Neural cell (in vitro differentiated cells): Measurements from ENCODE around the gene MSANTD2. TPM values are rescaled to one million over a fixed set of nuclear protein-coding genes. Genes with fewer than 3 reads are reported as not detected.

Experiments
- H2AFZ ChIP-seq: fragments of 200-600, 300-800 bp; sonication (generic), shearing (Covaris generic); 2 replicates; pipeline ENCODE4 v1.6.0; 2014; ENCODE audit warnings: low read depth, mild to moderate bottlenecking, antibody characterized with exemption, low read length, moderate library complexity
- H3F3A ChIP-seq: fragments of 200-600 bp; shearing (Covaris generic); 2 replicates; pipeline ENCODE4 v1.6.1; 2016; ENCODE audit warnings: mild to moderate bottlenecking, moderate library complexity, mixed read lengths, antibody characterized with exemption, low read length; ENCODE audit not compliant: insufficient read depth, poor library complexity, severe bottlenecking
- H3K27ac ChIP-seq: fragments of 200-600, 300-800 bp; sonication (generic), shearing (Covaris generic); 2 replicates; pipeline ENCODE4 v1.5.1; 2014; ENCODE audit warnings: mild to moderate bottlenecking, low read length, moderate library complexity
- H3K27me3 ChIP-seq: fragments of 300-800, 200-600 bp; sonication (generic), shearing (Covaris generic); 2 replicates; pipeline ENCODE4 v1.6.0; 2014; ENCODE audit warnings: mild to moderate bottlenecking, low read depth, low read length, moderate library complexity; ENCODE audit not compliant: insufficient read depth
- H3K36me3 ChIP-seq: fragments of 300-800, 200-600 bp; sonication (generic), shearing (Covaris generic); 2 replicates; pipeline ENCODE4 v1.5.1; 2014; ENCODE audit warnings: mild to moderate bottlenecking, antibody characterized with exemption, low read length, moderate library complexity; ENCODE audit not compliant: insufficient read depth
- H3K4me2 ChIP-seq: fragments of 300-800, 200-600 bp; sonication (generic), shearing (Covaris generic); 2 replicates; pipeline ENCODE4 v1.6.0; 2014; ENCODE audit warnings: mild to moderate bottlenecking, low read length
- H3K4me3 ChIP-seq: fragments of 300-800, 200-600 bp; sonication (generic), shearing (Covaris generic); 2 replicates; pipeline ENCODE4 v1.5.1; 2014; ENCODE audit warnings: mild to moderate bottlenecking, low read length, moderate library complexity
- H3K79me2 ChIP-seq: fragments of 200-600 bp; shearing (Covaris generic); replicated peaks from 2 replicates; pipeline ENCODE4 v1.6.0; 2014; ENCODE audit warnings: mild to moderate bottlenecking, low read length, moderate library complexity; ENCODE audit not compliant: insufficient read depth
- H3K9ac ChIP-seq: fragments of 300-800, 200-600 bp; sonication (generic), shearing (Covaris generic); 2 replicates; pipeline ENCODE4 v1.6.1; 2016; ENCODE audit warnings: mild to moderate bottlenecking, low read length, mixed read lengths
- H3K9me2 ChIP-seq: fragments of 200-600 bp; shearing (Covaris generic); 2 replicates; pipeline ENCODE4 v1.6.1; 2016; ENCODE audit warnings: mild to moderate bottlenecking, low read length, mixed read lengths; ENCODE audit not compliant: insufficient read depth
- H3K9me3 ChIP-seq: fragments of 200-600, 300-800 bp; sonication (generic), shearing (Covaris generic); 2 replicates; pipeline ENCODE4 v1.6.1; 2016; ENCODE audit warnings: mild to moderate bottlenecking, mixed run types, low read length, moderate library complexity, mixed read lengths
- H4K20me1 ChIP-seq: fragments of 200-600 bp; shearing (Covaris generic); 2 replicates; pipeline ENCODE4 v1.6.1; 2016; ENCODE audit warnings: mild to moderate bottlenecking, mixed run types; ENCODE audit not compliant: insufficient read depth
- EP300 ChIP-seq: fragments of 450-650 bp; conservative IDR thresholded peaks from 2 replicates; pipeline ENCODE4 v1.6.1; 2014; ENCODE audit warnings: antibody characterized with exemption, mild to moderate bottlenecking, moderate library complexity; ENCODE audit not compliant: poor library complexity, severe bottlenecking
- EZH2 ChIP-seq: fragments of 200-600, 300-800 bp; shearing (Covaris generic), sonication (generic); IDR thresholded peaks from 2 replicates; pipeline ENCODE4 v1.6.1; 2014; ENCODE audit warnings: antibody characterized with exemption, low read length, borderline replicate concordance, mild to moderate bottlenecking; ENCODE audit not compliant: insufficient read depth, poor library complexity, severe bottlenecking
- MXI1 ChIP-seq: fragments of 450-650 bp; conservative IDR thresholded peaks from 2 replicates; pipeline ENCODE4 v1.6.1; 2014; ENCODE audit warnings: antibody characterized with exemption, mild to moderate bottlenecking; ENCODE audit not compliant: poor library complexity, severe bottlenecking
- POLR2AphosphoS5 ChIP-seq: IDR thresholded peaks from 2 replicates; pipeline ENCODE4 v1.6.1; 2012
- RAD21 ChIP-seq: fragments of 450-650 bp; conservative IDR thresholded peaks from 2 replicates; pipeline ENCODE4 v1.6.1; 2014; ENCODE audit warnings: antibody characterized with exemption, mild to moderate bottlenecking, moderate library complexity
- SMC3 ChIP-seq: fragments of 450-650 bp; conservative IDR thresholded peaks from 2 replicates; pipeline ENCODE4 v1.6.1; 2014; ENCODE audit warnings: antibody characterized with exemption, mild to moderate bottlenecking, moderate library complexity; ENCODE audit not compliant: poor library complexity
- TAF1 ChIP-seq: IDR thresholded peaks from 2 replicates; pipeline ENCODE4 v1.6.1; 2012; ENCODE audit warnings: low read depth
- polyA plus RNA-seq: library from polyadenylated mRNA; depleted of rRNA; stranded (reverse); fragments of >200 nt; gene quantifications from 2 replicates; pipeline ENCODE4 v1.2.3, GENCODE V29; 2014
- TF ChIP-seq, protein P1 (sequence below): IDR thresholded peaks from 2 replicates; pipeline ENCODE4 v1.6.1; 2012; ENCODE audit warnings: borderline replicate concordance
- TF ChIP-seq, protein P2 (sequence below): fragments of 450-650 bp; IDR thresholded peaks from 2 replicates; pipeline ENCODE4 v1.5.1; 2014; ENCODE audit warnings: antibody characterized with exemption, mild to moderate bottlenecking, moderate library complexity; ENCODE audit not compliant: poor library complexity, severe bottlenecking

Gene MSANTD2
- polyA plus RNA-seq, 1 donor from 2014 or later, result 45.3 TPM

DNA sequence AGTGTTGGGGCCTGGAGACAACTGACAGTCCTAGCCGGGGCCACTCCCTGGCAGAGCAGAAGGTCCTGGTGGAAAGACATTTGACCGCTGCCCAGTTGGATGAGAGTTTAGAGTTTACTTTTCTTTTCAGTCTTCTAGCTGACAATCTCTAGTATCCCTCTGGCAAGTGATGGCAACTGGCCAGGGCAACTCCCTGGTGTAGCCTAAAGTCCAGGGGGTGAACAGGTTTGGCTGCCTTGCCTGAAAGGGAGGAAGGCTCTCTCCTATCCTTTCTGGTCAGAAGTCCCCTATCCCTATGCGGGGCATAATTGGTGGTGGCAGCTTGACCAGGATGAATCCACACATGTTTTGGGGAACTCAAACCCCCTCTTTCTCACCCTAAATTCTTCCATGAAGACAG, 16.8 kb upstream of the MSANTD2 start:
- Histone ChIP-seq H3K27ac (no peak overlapping the region), H3K9me2 (no peaks in the 10 kb centered on the region), H4K20me1 (no peaks in the 10 kb centered on the region), H3K9me3 (no peaks in the 10 kb centered on the region), H3K27me3 (no peaks in the 10 kb centered on the region), H3K4me2 (no peak overlapping the region), H3K4me3 (no peak overlapping the region), H3K9ac (no peak overlapping the region), H3K79me2 (no peaks in the 10 kb centered on the region), H3K36me3 (no peaks in the 10 kb centered on the region), H2AFZ (no peak overlapping the region), H3F3A (no peaks in the 10 kb centered on the region)
- TF ChIP-seq EZH2 (no peak), SMC3 (no peak), POLR2AphosphoS5 (no peak), TAF1 (no peak), EP300 (no peak), MXI1 (no peak), RAD21 (no peak)
- TF ChIP-seq, protein P1, sequence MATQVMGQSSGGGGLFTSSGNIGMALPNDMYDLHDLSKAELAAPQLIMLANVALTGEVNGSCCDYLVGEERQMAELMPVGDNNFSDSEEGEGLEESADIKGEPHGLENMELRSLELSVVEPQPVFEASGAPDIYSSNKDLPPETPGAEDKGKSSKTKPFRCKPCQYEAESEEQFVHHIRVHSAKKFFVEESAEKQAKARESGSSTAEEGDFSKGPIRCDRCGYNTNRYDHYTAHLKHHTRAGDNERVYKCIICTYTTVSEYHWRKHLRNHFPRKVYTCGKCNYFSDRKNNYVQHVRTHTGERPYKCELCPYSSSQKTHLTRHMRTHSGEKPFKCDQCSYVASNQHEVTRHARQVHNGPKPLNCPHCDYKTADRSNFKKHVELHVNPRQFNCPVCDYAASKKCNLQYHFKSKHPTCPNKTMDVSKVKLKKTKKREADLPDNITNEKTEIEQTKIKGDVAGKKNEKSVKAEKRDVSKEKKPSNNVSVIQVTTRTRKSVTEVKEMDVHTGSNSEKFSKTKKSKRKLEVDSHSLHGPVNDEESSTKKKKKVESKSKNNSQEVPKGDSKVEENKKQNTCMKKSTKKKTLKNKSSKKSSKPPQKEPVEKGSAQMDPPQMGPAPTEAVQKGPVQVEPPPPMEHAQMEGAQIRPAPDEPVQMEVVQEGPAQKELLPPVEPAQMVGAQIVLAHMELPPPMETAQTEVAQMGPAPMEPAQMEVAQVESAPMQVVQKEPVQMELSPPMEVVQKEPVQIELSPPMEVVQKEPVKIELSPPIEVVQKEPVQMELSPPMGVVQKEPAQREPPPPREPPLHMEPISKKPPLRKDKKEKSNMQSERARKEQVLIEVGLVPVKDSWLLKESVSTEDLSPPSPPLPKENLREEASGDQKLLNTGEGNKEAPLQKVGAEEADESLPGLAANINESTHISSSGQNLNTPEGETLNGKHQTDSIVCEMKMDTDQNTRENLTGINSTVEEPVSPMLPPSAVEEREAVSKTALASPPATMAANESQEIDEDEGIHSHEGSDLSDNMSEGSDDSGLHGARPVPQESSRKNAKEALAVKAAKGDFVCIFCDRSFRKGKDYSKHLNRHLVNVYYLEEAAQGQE, result no peak
- TF ChIP-seq, protein P2, sequence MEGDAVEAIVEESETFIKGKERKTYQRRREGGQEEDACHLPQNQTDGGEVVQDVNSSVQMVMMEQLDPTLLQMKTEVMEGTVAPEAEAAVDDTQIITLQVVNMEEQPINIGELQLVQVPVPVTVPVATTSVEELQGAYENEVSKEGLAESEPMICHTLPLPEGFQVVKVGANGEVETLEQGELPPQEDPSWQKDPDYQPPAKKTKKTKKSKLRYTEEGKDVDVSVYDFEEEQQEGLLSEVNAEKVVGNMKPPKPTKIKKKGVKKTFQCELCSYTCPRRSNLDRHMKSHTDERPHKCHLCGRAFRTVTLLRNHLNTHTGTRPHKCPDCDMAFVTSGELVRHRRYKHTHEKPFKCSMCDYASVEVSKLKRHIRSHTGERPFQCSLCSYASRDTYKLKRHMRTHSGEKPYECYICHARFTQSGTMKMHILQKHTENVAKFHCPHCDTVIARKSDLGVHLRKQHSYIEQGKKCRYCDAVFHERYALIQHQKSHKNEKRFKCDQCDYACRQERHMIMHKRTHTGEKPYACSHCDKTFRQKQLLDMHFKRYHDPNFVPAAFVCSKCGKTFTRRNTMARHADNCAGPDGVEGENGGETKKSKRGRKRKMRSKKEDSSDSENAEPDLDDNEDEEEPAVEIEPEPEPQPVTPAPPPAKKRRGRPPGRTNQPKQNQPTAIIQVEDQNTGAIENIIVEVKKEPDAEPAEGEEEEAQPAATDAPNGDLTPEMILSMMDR, result no peak

DNA sequence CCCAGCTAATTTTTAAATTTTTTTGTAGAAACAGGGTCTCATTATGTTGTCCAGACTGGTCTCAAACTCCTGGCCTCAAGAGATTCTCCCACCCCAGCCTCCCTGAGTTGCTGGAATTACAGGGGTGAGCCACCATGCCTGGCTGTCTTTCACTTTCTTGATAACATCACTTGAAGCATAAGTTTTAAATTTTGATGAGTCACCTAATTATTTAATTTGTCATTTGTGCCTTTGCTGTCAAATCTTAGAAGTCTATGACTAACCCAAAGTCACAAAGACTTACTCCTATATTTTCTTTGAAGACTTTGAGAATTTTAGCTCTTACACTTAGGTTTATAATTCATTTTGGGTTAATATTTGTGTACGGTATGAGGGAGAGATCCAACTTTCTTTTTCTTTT, 14.5 kb upstream of the MSANTD2 start:
- Histone ChIP-seq H3K9me2 (no peaks in the 10 kb centered on the region), H3K9me3 (no peaks in the 10 kb centered on the region), H3K4me2 (no peak overlapping the region), H3K79me2 (no peaks in the 10 kb centered on the region), H2AFZ (no peak overlapping the region), H3F3A (no peaks in the 10 kb centered on the region), H4K20me1 (no peaks in the 10 kb centered on the region), H3K27ac (no peak overlapping the region), H3K9ac (no peak overlapping the region), H3K27me3 (no peaks in the 10 kb centered on the region), H3K4me3 (no peak overlapping the region), H3K36me3 (no peaks in the 10 kb centered on the region)
- TF ChIP-seq, protein P1, result no peak
- TF ChIP-seq TAF1 (no peak), RAD21 (no peak), MXI1 (no peak), EZH2 (no peak), EP300 (no peak), SMC3 (no peak), POLR2AphosphoS5 (no peak)
- TF ChIP-seq, protein P2, result no peak
